A673 (cell line): Measurements from ENCODE around the gene TSPAN11.

Experiments
- CTCF ChIP-seq: fragments of 300-800, 200-600 bp; sonication (generic); conservative IDR thresholded peaks from 2 replicates; pipeline ENCODE4 v1.5.1; 2017; ENCODE audit warnings: low read depth, mild to moderate bottlenecking, antibody characterized with exemption, low read length, moderate library complexity, mixed read lengths
- EZH2 ChIP-seq: fragments of 200-600 bp; sonication (generic); IDR thresholded peaks from 2 replicates; pipeline ENCODE4 v1.6.1; 2017; ENCODE audit warnings: borderline replicate concordance, low read depth, mild to moderate bottlenecking, mixed read lengths, antibody characterized with exemption, low read length; ENCODE audit not compliant: poor library complexity, severe bottlenecking

- TF ChIP-seq CTCF: no peak
- no peak for TF ChIP-seq EZH2
Observed at GRCh38 chr12:31037931-31038330, 111.4 kb downstream of the TSPAN11 start.
